Activated CD8-positive, alpha-beta T cell treated with anti-CD3 and anti-CD28 coated beads for 36 hours (primary cell): ENCODE measurements around the gene ALS2CL. TPM values are rescaled to one million over a fixed set of nuclear protein-coding genes. Genes with fewer than 3 reads are reported as not detected.

Experiments used
- ATAC-seq: fragments of 200-7000 bp; cut with Tn5 transposase; one replicate; pipeline ENCODE4 v1.10.0; 2021; ENCODE audit warnings: mild to moderate bottlenecking, moderate library complexity
- CTCF ChIA-PET: fragments of 350-600 bp; sonication (Branson Sonifier 250); formaldehyde crosslinking; loops from one replicate; lab custom pipeline; 2021; ENCODE audit warnings: antibody characterized with exemption; lab: Charles Lee
- POLR2A ChIA-PET: fragments of 350-600 bp; sonication (Branson Sonifier 250); formaldehyde crosslinking; loops from one replicate; lab custom pipeline; 2021; ENCODE audit warnings: antibody characterized with exemption; lab: Charles Lee
- DNase-seq: peaks from one replicate; pipeline ENCODE4 v3.0.0-alpha.2; 2020
- H3K27ac Mint-ChIP-seq: one replicate; pipeline ENCODE4 v1.8.0; 2021; ENCODE audit warnings: mild to moderate bottlenecking, mixed read lengths
- H3K27me3 Mint-ChIP-seq: one replicate; pipeline ENCODE4 v1.8.0; 2021; ENCODE audit warnings: mixed read lengths
- H3K36me3 Mint-ChIP-seq: one replicate; pipeline ENCODE4 v1.8.0; 2021; ENCODE audit warnings: low read depth, mixed read lengths
- H3K4me1 Mint-ChIP-seq: one replicate; pipeline ENCODE4 v1.8.0; 2021; ENCODE audit warnings: low read depth, mixed read lengths
- H3K4me3 Mint-ChIP-seq: one replicate; pipeline ENCODE4 v1.8.0; 2021; ENCODE audit warnings: mild to moderate bottlenecking, moderate library complexity, mixed read lengths
- H3K9me3 Mint-ChIP-seq: one replicate; pipeline ENCODE4 v1.8.0; 2021; ENCODE audit warnings: mixed read lengths
- intact Hi-C: fragments of 100-400 bp; cut with micrococcal nuclease; formaldehyde crosslinking; loops from one replicate; pipeline ENCODE4 v1.10.0; 2022
- total RNA-seq, 2 experiments: library from RNA; stranded (reverse); gene quantifications; one replicate each; pipeline ENCODE4 v1.2.3, GENCODE V29; 2021
- TF ChIP-seq, protein P1 (sequence below): fragments of 200-600 bp; IDR thresholded peaks from one replicate; pipeline ENCODE4 v1.8.0; 2022; ENCODE audit warnings: antibody characterized with exemption, mild to moderate bottlenecking

Gene ALS2CL
- total RNA-seq, 2 experiments from 2014 or later = 1.7 to 2.0 TPM

- Mint-ChIP-seq H3K9me3 (peaks cover 6% of the 10 kb centered on the region), H3K4me1 (no peaks in the 10 kb centered on the region), H3K4me3 (no peak overlapping the region), H3K27ac (no peak overlapping the region), H3K27me3 (peaks cover 14% of the 10 kb centered on the region), H3K36me3 (no peaks in the 10 kb centered on the region)
- ATAC-seq (no peak), DNase-seq (no peak)
- intact Hi-C loops = no loop called here
- POLR2A ChIA-PET = interaction anchor here (1.2 kb wide), 1 partner anchor 9 kb away, joined by 5 read pairs; no protein-coding TSS in a partner anchor
- CTCF ChIA-PET = no interaction called here
- TF ChIP-seq, protein P1, sequence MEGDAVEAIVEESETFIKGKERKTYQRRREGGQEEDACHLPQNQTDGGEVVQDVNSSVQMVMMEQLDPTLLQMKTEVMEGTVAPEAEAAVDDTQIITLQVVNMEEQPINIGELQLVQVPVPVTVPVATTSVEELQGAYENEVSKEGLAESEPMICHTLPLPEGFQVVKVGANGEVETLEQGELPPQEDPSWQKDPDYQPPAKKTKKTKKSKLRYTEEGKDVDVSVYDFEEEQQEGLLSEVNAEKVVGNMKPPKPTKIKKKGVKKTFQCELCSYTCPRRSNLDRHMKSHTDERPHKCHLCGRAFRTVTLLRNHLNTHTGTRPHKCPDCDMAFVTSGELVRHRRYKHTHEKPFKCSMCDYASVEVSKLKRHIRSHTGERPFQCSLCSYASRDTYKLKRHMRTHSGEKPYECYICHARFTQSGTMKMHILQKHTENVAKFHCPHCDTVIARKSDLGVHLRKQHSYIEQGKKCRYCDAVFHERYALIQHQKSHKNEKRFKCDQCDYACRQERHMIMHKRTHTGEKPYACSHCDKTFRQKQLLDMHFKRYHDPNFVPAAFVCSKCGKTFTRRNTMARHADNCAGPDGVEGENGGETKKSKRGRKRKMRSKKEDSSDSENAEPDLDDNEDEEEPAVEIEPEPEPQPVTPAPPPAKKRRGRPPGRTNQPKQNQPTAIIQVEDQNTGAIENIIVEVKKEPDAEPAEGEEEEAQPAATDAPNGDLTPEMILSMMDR = no peak
Observed at GRCh38 chr3:46649436-46649835, 44.0 kb downstream of the ALS2CL start.

- ChIA-PET CTCF (no interaction called here), POLR2A (no interaction called here)
- Mint-ChIP-seq H3K27me3 (peaks cover 19% of the 10 kb centered on the region), H3K36me3 (no peaks in the 10 kb centered on the region), H3K4me3 (no peak overlapping the region), H3K27ac (no peak overlapping the region), H3K4me1 (no peaks in the 10 kb centered on the region), H3K9me3 (peaks cover 6% of the 10 kb centered on the region)
- intact Hi-C loops = no loop called here
- ATAC-seq (no peak), DNase-seq (no peak)
- TF ChIP-seq, protein P1 = no peak
Observed at GRCh38 chr3:46648096-46648495, 45.4 kb downstream of the ALS2CL start.

GRCh38 chr3:46646700-46647099 is 46.8 kb downstream of the ALS2CL start:
- ChIA-PET CTCF (no interaction called here), POLR2A (no interaction called here)
- DNase-seq = no peak
- Mint-ChIP-seq H3K9me3 (no peaks in the 10 kb centered on the region), H3K27ac (no peak overlapping the region), H3K27me3 (peaks cover 19% of the 10 kb centered on the region), H3K36me3 (no peaks in the 10 kb centered on the region), H3K4me3 (no peak overlapping the region), H3K4me1 (no peaks in the 10 kb centered on the region)
- no peak for ATAC-seq
- TF ChIP-seq, protein P1 = no peak
- intact Hi-C loops = no loop called here

GRCh38 chr3:46643701-46644100 is 49.8 kb downstream of the ALS2CL start:
- ATAC-seq = no peak
- TF ChIP-seq, protein P1 = no peak
- ChIA-PET CTCF (interaction anchor here (1.0 to 2.2 kb wide), 2 partner anchors 14 to 154 kb away, joined by 3 to 8 read pairs; no protein-coding TSS in a partner anchor), POLR2A (no interaction called here)
- H3K27ac Mint-ChIP-seq = no peak overlapping the region
- peaks cover 14% of the 10 kb centered on the region for H3K9me3 Mint-ChIP-seq
- H3K4me1 Mint-ChIP-seq = no peaks in the 10 kb centered on the region
- H3K36me3 Mint-ChIP-seq = no peaks in the 10 kb centered on the region
- no peak overlapping the region for H3K4me3 Mint-ChIP-seq
- DNase-seq = no peak
- H3K27me3 Mint-ChIP-seq = peaks cover 13% of the 10 kb centered on the region
- intact Hi-C loops = no loop called here

GRCh38 chr3:46642971-46643370 is 50.5 kb downstream of the ALS2CL start:
- H3K27me3 Mint-ChIP-seq = peaks cover 13% of the 10 kb centered on the region

More at GRCh38 chr3:46642971-46643370, 50.5 kb downstream of the ALS2CL start:
- POLR2A ChIA-PET = no interaction called here
- no peaks in the 10 kb centered on the region for H3K4me1 Mint-ChIP-seq
- H3K27ac Mint-ChIP-seq = no peak overlapping the region
- ATAC-seq (no peak), DNase-seq (no peak)
- peaks cover 14% of the 10 kb centered on the region for H3K9me3 Mint-ChIP-seq
- H3K4me3 Mint-ChIP-seq = no peak overlapping the region
- no peaks in the 10 kb centered on the region for H3K36me3 Mint-ChIP-seq
- intact Hi-C loops = no loop called here
- TF ChIP-seq, protein P1 = no peak
- CTCF ChIA-PET = interaction anchor here (2.7 kb wide), 1 partner anchor 154 kb away, joined by 13 read pairs; no protein-coding TSS in a partner anchor
